ENCODE measurements around the gene NOS1AP. TPM values are rescaled to one million over a fixed set of nuclear protein-coding genes. Genes with fewer than 3 reads are reported as not detected.

NOS1AP gene
- total RNA-seq, 1 experiment from 2014 or later: 14.7 TPM

GRCh38 chr1:162067466-162067865 lies 2.0 kb upstream of the NOS1AP start:
- no peaks in the 10 kb centered on the region; the same call in none of the 2 replicates for H3K27me3 Mint-ChIP-seq (ENCODE audit: low read depth)
- peaks cover 50% of the 10 kb centered on the region for H3K4me1 Mint-ChIP-seq
- no peak for TF ChIP-seq TP53 (CRISPR knock-in tag; IDR thresholded peaks at IDR 0.05)
- TF ChIP-seq ELF4 (CRISPR knock-in tag; IDR thresholded peaks at IDR 0.05; ENCODE audit: low read depth): no peak
- no peak for TF ChIP-seq ZBTB21 (CRISPR knock-in tag; IDR thresholded peaks at IDR 0.05; ENCODE audit: borderline replicate concordance)
- TF ChIP-seq ZNF425 (CRISPR knock-in tag; conservative IDR thresholded peaks at IDR 0.05): no peak
- no peak for TF ChIP-seq ZNF317 (CRISPR knock-in tag; IDR thresholded peaks at IDR 0.05; ENCODE audit: borderline replicate concordance, low read depth)
- TF ChIP-seq ZNF416 (CRISPR knock-in tag; IDR thresholded peaks at IDR 0.05): no peak
- no peak for TF ChIP-seq JUN (CRISPR knock-in tag; IDR thresholded peaks at IDR 0.05)
- no peak for TF ChIP-seq ZNF671 (CRISPR knock-in tag; IDR thresholded peaks at IDR 0.05)
- no peak for TF ChIP-seq NR3C1 (CRISPR knock-in tag; conservative IDR thresholded peaks at IDR 0.05; ENCODE audit: low read depth)
- no peak for TF ChIP-seq IRF1 (CRISPR knock-in tag; IDR thresholded peaks at IDR 0.05)
- TF ChIP-seq TEAD1 (CRISPR knock-in tag; IDR thresholded peaks at IDR 0.05): no peak
- TF ChIP-seq, protein P1, sequence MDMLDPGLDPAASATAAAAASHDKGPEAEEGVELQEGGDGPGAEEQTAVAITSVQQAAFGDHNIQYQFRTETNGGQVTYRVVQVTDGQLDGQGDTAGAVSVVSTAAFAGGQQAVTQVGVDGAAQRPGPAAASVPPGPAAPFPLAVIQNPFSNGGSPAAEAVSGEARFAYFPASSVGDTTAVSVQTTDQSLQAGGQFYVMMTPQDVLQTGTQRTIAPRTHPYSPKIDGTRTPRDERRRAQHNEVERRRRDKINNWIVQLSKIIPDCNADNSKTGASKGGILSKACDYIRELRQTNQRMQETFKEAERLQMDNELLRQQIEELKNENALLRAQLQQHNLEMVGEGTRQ (CRISPR knock-in tag; IDR thresholded peaks at IDR 0.05): no peak
- no peak for TF ChIP-seq NR2C2 (CRISPR knock-in tag; IDR thresholded peaks at IDR 0.05)
- DNase-seq (ENCODE audit: low spot score): no peak
- H3K36me3 Mint-ChIP-seq: no peaks in the 10 kb centered on the region
- CTCF ChIA-PET: interaction anchor here (1.0 kb wide), 1 partner anchor 11 kb away, joined by 4 read pairs; no protein-coding TSS in a partner anchor
- no peak overlapping the region for H3K27ac Mint-ChIP-seq
- POLR2A ChIA-PET: interaction anchor here (0.6 kb wide), 1 partner anchor 126 kb away, joined by 3 read pairs; no protein-coding TSS in a partner anchor
- H3K4me3 Mint-ChIP-seq: no peak overlapping the region
- no peak for ATAC-seq
- no peaks in the 10 kb centered on the region for H3K9me3 Mint-ChIP-seq

- no peaks in the 10 kb centered on the region; the same call in none of the 2 replicates for H3K27me3 Mint-ChIP-seq (ENCODE audit: low read depth)
- H3K4me1 Mint-ChIP-seq: peaks cover 49% of the 10 kb centered on the region
- H3K4me3 Mint-ChIP-seq: peak overlapping the region; percentile 71
- H3K36me3 Mint-ChIP-seq: no peaks in the 10 kb centered on the region
- no peak for ATAC-seq
- H3K9me3 Mint-ChIP-seq: no peaks in the 10 kb centered on the region
- H3K27ac Mint-ChIP-seq: no peak overlapping the region
- DNase-seq (ENCODE audit: low spot score): no peak
- POLR2A ChIA-PET: interaction anchor here (3.6 kb wide), 1 partner anchor 77 kb away, joined by 22 read pairs; no protein-coding TSS in a partner anchor
- CTCF ChIA-PET: interaction anchor here (1.4 to 2.8 kb wide), 2 partner anchors 12 to 84 kb away, joined by 3 to 23 read pairs; no protein-coding TSS in a partner anchor
- no peak for TF ChIP-seq TCF7 (CRISPR knock-in tag; IDR thresholded peaks at IDR 0.05; ENCODE audit: low read depth)
- no peak for TF ChIP-seq JAZF1 (CRISPR knock-in tag; IDR thresholded peaks at IDR 0.05)
- no peak for TF ChIP-seq SMAD3 (CRISPR knock-in tag; IDR thresholded peaks at IDR 0.05; ENCODE audit: borderline replicate concordance)
- TF ChIP-seq HMGA2 (CRISPR knock-in tag; IDR thresholded peaks at IDR 0.05): no peak
- no peak for TF ChIP-seq E2F5 (CRISPR knock-in tag; IDR thresholded peaks at IDR 0.05)
- no peak for TF ChIP-seq ARID4B (CRISPR knock-in tag; IDR thresholded peaks at IDR 0.05; ENCODE audit: borderline replicate concordance)
- no peak for TF ChIP-seq IRF2 (CRISPR knock-in tag; IDR thresholded peaks at IDR 0.05; ENCODE audit: borderline replicate concordance, low read depth)
- no peak for TF ChIP-seq ZNF138 (CRISPR knock-in tag; conservative IDR thresholded peaks at IDR 0.05)
- TF ChIP-seq, protein P2, sequence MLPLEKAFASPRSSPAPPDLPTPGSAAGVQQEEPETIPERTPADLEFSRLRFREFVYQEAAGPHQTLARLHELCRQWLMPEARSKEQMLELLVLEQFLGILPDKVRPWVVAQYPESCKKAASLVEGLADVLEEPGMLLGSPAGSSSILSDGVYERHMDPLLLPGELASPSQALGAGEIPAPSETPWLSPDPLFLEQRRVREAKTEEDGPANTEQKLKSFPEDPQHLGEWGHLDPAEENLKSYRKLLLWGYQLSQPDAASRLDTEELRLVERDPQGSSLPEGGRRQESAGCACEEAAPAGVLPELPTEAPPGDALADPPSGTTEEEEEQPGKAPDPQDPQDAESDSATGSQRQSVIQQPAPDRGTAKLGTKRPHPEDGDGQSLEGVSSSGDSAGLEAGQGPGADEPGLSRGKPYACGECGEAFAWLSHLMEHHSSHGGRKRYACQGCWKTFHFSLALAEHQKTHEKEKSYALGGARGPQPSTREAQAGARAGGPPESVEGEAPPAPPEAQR (CRISPR knock-in tag; IDR thresholded peaks at IDR 0.05): no peak
- no peak for TF ChIP-seq CTCF (IDR thresholded peaks at IDR 0.05)
These were observed 1.2 kb upstream of the NOS1AP start for GRCh38 chr1:162068301-162068700.

Measured in WTC11 (cell line).